ENCODE measurements around the gene SRPRB.

Gene SRPRB

GRCh38 chr3:133870822-133871221 lies 65.2 kb downstream of the SRPRB start:
- Histone ChIP-seq H4K20me1 (ENCODE audit: control insufficient read depth, insufficient read depth, low read depth, low read length) (no peaks in the 10 kb centered on the region), H3K4me2 (ENCODE audit: low read length) (no peak overlapping the region)

More at GRCh38 chr3:133870822-133871221, 65.2 kb downstream of the SRPRB start:
- H3K27me3 ChIP-seq (ENCODE audit: control insufficient read depth, low read length): no peaks in the 10 kb centered on the region; the same call in 1 of the 2 replicates
- H3K9me3 ChIP-seq (ENCODE audit: control insufficient read depth, insufficient read depth, low read length): no peaks in the 10 kb centered on the region
- no peaks in the 10 kb centered on the region for H3K9me2 ChIP-seq (replicated peaks; ENCODE audit: control insufficient read depth, low read length)
- no peak overlapping the region for H3K27ac ChIP-seq (ENCODE audit: low read depth, low read length)
- no peak overlapping the region for H3K4me3 ChIP-seq (ENCODE audit: low read length)
- H3K36me3 ChIP-seq (ENCODE audit: control insufficient read depth, low read length): no peaks in the 10 kb centered on the region
- H3K79me2 ChIP-seq (ENCODE audit: control insufficient read depth, low read length): no peaks in the 10 kb centered on the region
- no peaks in the 10 kb centered on the region for H3F3A ChIP-seq (ENCODE audit: control insufficient read depth, insufficient read depth)
- H3K4me1 ChIP-seq (ENCODE audit: control insufficient read depth, low read length): no peaks in the 10 kb centered on the region
- no peak for TF ChIP-seq EZH2phosphoT487 (IDR thresholded peaks at IDR 0.05; ENCODE audit: borderline replicate concordance, low read length)
- TF ChIP-seq CTCF (IDR thresholded peaks at IDR 0.05; ENCODE audit: low read depth, low read length, poor library complexity, severe bottlenecking): no peak
